Ovary (tissue), 9 donors: ENCODE data around the gene MC1R. TPM values are rescaled to one million over a fixed set of nuclear protein-coding genes. Genes with fewer than 3 reads are reported as not detected.
"Not testable (repeated sequence)": the region's sequence is repeated elsewhere in the genome, so short reads cannot be mapped to it uniquely, and the experiment has no call there.

Experiments used
- DNase-seq, 5 donors: peaks; one replicate each; pipeline ENCODE4 v3.0.0-alpha.2; 2019 to 2020
- H3K27ac ChIP-seq, 2 donors: fragments of 200-600 bp; one replicate each; pipeline versions ENCODE4 v1.5.1 to v1.8.0; 2019 to 2022
- H3K27me3 ChIP-seq: fragments of 200-600 bp; one replicate; pipeline ENCODE4 v1.8.0; 2022
- H3K36me3 ChIP-seq: fragments of 200-600 bp; sonication (generic); one replicate; pipeline ENCODE4 v1.5.1; 2019
- H3K4me1 ChIP-seq: one replicate; pipeline ENCODE4 v1.8.1; 2013; ENCODE audit warnings: mild to moderate bottlenecking, moderate library complexity; ENCODE audit not compliant: insufficient read depth
- H3K4me3 ChIP-seq: fragments of 200-600 bp; sonication (generic); one replicate; pipeline ENCODE4 v1.5.1; 2017
- H3K9me3 ChIP-seq, 2 donors: fragments of 200-600 bp in 1 of 2; sonication (generic) in 1 of 2; one replicate each; pipeline versions ENCODE4 v1.5.1 to v1.8.1; 2013 to 2019; ENCODE audit warnings: mild to moderate bottlenecking in 1 of 2, moderate library complexity in 1 of 2
- CTCF ChIP-seq, 3 donors: fragments of 450-650 bp in 2 of 3; fragments of 200-600 bp in 1 of 3; IDR thresholded peaks; one replicate each; pipeline versions ENCODE4 v1.5.1 to v1.8.0; 2016 to 2022; ENCODE audit warnings: antibody characterized with exemption in 3 of 3, mild to moderate bottlenecking in 1 of 3
- EP300 ChIP-seq: sonication (generic); formaldehyde crosslinking; IDR thresholded peaks from one replicate; pipeline ENCODE4 v1.6.1; 2017; ENCODE audit warnings: antibody characterized with exemption
- POLR2A ChIP-seq: fragments of 450-650 bp; IDR thresholded peaks from one replicate; pipeline ENCODE4 v1.6.1; 2017; ENCODE audit warnings: antibody characterized with exemption, mild to moderate bottlenecking, moderate library complexity
- WGBS, 3 donors: extraction: QIAGEN DNeasy Blood & Tissue Kit in 1 of 3; methylation state at CpG; one replicate each; pipeline versions ENCODE4 v1.1.5 to v1.1.7; 2013 to 2017; 5-methylcytosine and 5-hydroxymethylcytosine counted together
- intact Hi-C, 4 donors: fragments of 100-400 bp; cut with DNase I; formaldehyde crosslinking; loops; one replicate each; pipeline versions ENCODE4 v1.11.0 to v1.15.1; 2022 to 2023
- polyA plus RNA-seq, 2 donors: library from polyadenylated mRNA; stranded (reverse); fragments of 200-250 nt in 1 of 2; fragments of 350-450 nt in 1 of 2; fragmentation: Illumina TruSeq in 1 of 2; extraction: RNeasy Lipid Tissue Mini Kit (QIAGEN cat#74804) in 1 of 2; gene quantifications; one replicate each; pipeline ENCODE4 v1.2.3, GENCODE V29; 2013 to 2014
- total RNA-seq, 7 donors: library from RNA; depleted of rRNA in 2 of 7; stranded (reverse); fragments of >200 nt in 2 of 7; fragmentation: NEBNext Ultra II Directional in 3 of 7; extraction: Animal tissue kit (Norgen Biotek cat#: 25700) in 3 of 7; gene quantifications; one replicate each; pipeline versions ENCODE4 v1.1.0 to v1.2.4, GENCODE V29; 2016 to 2023
- donor health status: DM: no; HTN: no; CAD: no; lungs with moderate emphysema.
- donor health status: DM: no; HTN: no; CAD: no.
- donor health status: Bipolar disorder and iron deficiency.
- donor health status: DM: yes; HTN: yes; CAD: no.
- donor health status: DM: no; HTN: no; CAD: no.
- donor health status: DM: yes; HTN: yes; CAD: no.

The MC1R gene
- total and polyA plus RNA-seq, 9 donors = 0.42 to 8.5 (median 4.6) TPM

- intact Hi-C loops = no loop called here
- no peaks in the 10 kb centered on the region for H3K9me3 ChIP-seq
- 4 to 5% (median 5%) methylated on average over 8 to 14 of the region's 14 CpGs for WGBS, 3 donors
- peaks cover 5% of the 10 kb centered on the region for H3K4me1 ChIP-seq
- H3K27me3 ChIP-seq = peaks cover 4% of the 10 kb centered on the region
- H3K27ac ChIP-seq = no peak overlapping the region
- H3K36me3 ChIP-seq = no peaks in the 10 kb centered on the region
- no peak overlapping the region for H3K4me3 ChIP-seq
- TF ChIP-seq CTCF (IDR thresholded peaks at IDR 0.05) (no peak), POLR2A (no peak), EP300 (no peak)
- peak in 2 of 5 donors; percentile 49 to 53 for DNase-seq
Observed at GRCh38 chr16:89924297-89924924, 5.7 kb downstream of the MC1R start.

- Histone ChIP-seq H3K27me3 (peaks cover 4% of the 10 kb centered on the region), H3K4me1 (peaks cover 5% of the 10 kb centered on the region), H3K9me3 (no peaks in the 10 kb centered on the region)
Observed at GRCh38 chr16:89924925-89925307, 6.3 kb downstream of the MC1R start.

GRCh38 chr16:89925596-89926079 lies 7.0 kb downstream of the MC1R start:
- intact Hi-C loops = no loop called here
- H3K36me3 ChIP-seq = no peaks in the 10 kb centered on the region
- H3K9me3 ChIP-seq = no peaks in the 10 kb centered on the region
- WGBS, 3 donors = 1 to 2% (median 1%) methylated on average over 30 to 42 of the region's 42 CpGs
- DNase-seq = no peak
- H3K27me3 ChIP-seq = peaks cover 4% of the 10 kb centered on the region
- peaks cover 5% of the 10 kb centered on the region for H3K4me1 ChIP-seq
- H3K27ac ChIP-seq = no peak overlapping the region
- TF ChIP-seq EP300 (no peak), CTCF (IDR thresholded peaks at IDR 0.05) (no peak), POLR2A (no peak)
- H3K4me3 ChIP-seq = peak overlapping the region; percentile 27

More at GRCh38 chr16:89924925-89925307, 6.3 kb downstream of the MC1R start:
- no peak for TF ChIP-seq EP300
- no peak for TF ChIP-seq POLR2A
- WGBS, 3 donors = 26 to 41% (median 40%) methylated on average over 3 to 4 of the region's 4 CpGs
- intact Hi-C loops = no loop called here
- Histone ChIP-seq H3K36me3 (no peaks in the 10 kb centered on the region), H3K27ac (no peak overlapping the region), H3K4me3 (no peak overlapping the region)
- DNase-seq = no peak

- intact Hi-C loops = no loop called here
- H3K36me3 ChIP-seq = no peaks in the 10 kb centered on the region
- WGBS, 3 donors = 84 to 95% (median 92%) methylated on average over 16 of the region's 16 CpGs
- H3K27ac ChIP-seq = no peak overlapping the region
- no peak overlapping the region for H3K4me3 ChIP-seq
- no peaks in the 10 kb centered on the region for H3K27me3 ChIP-seq
- no peaks in the 10 kb centered on the region for H3K4me1 ChIP-seq
- no peak for DNase-seq
- TF ChIP-seq EP300 = no peak
- TF ChIP-seq POLR2A = no peak
- TF ChIP-seq CTCF (IDR thresholded peaks at IDR 0.05) = no peak
- H3K9me3 ChIP-seq = no peaks in the 10 kb centered on the region
Observed at GRCh38 chr16:89931305-89931896, 12.7 kb downstream of the MC1R start.

GRCh38 chr16:89931964-89932363 lies 13.3 kb downstream of the MC1R start:
- Histone ChIP-seq H3K4me3 (no peak overlapping the region), H3K27me3 (no peaks in the 10 kb centered on the region), H3K36me3 (no peaks in the 10 kb centered on the region), H3K9me3 (no peaks in the 10 kb centered on the region), H3K27ac (no peak overlapping the region), H3K4me1 (no peaks in the 10 kb centered on the region)
- no peak for TF ChIP-seq CTCF (IDR thresholded peaks at IDR 0.05)
- no peak for TF ChIP-seq POLR2A
- TF ChIP-seq EP300 = no peak
- DNase-seq = no peak
- WGBS, 3 donors = 90 to 95% (median 90%) methylated on average over 6 of the region's 6 CpGs
- intact Hi-C loops = no loop called here

- DNase-seq, H3K4me3 ChIP-seq, intact Hi-C loops: not testable (repeated sequence)
Observed at GRCh38 chr16:89934019-89934418, 15.4 kb downstream of the MC1R start.

More at GRCh38 chr16:89934019-89934418, 15.4 kb downstream of the MC1R start:
- H3K27me3 ChIP-seq, H3K36me3 ChIP-seq, H3K9me3 ChIP-seq, H3K4me1 ChIP-seq, H3K27ac ChIP-seq: not testable (repeated sequence)
- 94 to 96% (median 94%) methylated on average over 10 to 29 of the region's 29 CpGs for WGBS, 3 donors
